Activated CD8-positive, alpha-beta T cell treated with anti-CD3 and anti-CD28 coated beads for 36 hours (primary cell): ENCODE results near the gene APOBEC2. TPM values are rescaled to one million over a fixed set of nuclear protein-coding genes. Genes with fewer than 3 reads are reported as not detected.
"Not testable (repeated sequence)": the region's sequence is repeated elsewhere in the genome, so short reads cannot be mapped to it uniquely, and the experiment has no call there.

ENCODE experiments used
- ATAC-seq: fragments of 200-7000 bp; cut with Tn5 transposase; one replicate; pipeline ENCODE4 v1.10.0; 2021; ENCODE audit warnings: mild to moderate bottlenecking, moderate library complexity
- CTCF ChIA-PET: fragments of 350-600 bp; sonication (Branson Sonifier 250); formaldehyde crosslinking; loops from one replicate; lab custom pipeline; 2021; ENCODE audit warnings: antibody characterized with exemption; lab: Charles Lee
- POLR2A ChIA-PET: fragments of 350-600 bp; sonication (Branson Sonifier 250); formaldehyde crosslinking; loops from one replicate; lab custom pipeline; 2021; ENCODE audit warnings: antibody characterized with exemption; lab: Charles Lee
- DNase-seq: peaks from one replicate; pipeline ENCODE4 v3.0.0-alpha.2; 2020
- H3K27ac Mint-ChIP-seq: one replicate; pipeline ENCODE4 v1.8.0; 2021; ENCODE audit warnings: mild to moderate bottlenecking, mixed read lengths
- H3K27me3 Mint-ChIP-seq: one replicate; pipeline ENCODE4 v1.8.0; 2021; ENCODE audit warnings: mixed read lengths
- H3K36me3 Mint-ChIP-seq: one replicate; pipeline ENCODE4 v1.8.0; 2021; ENCODE audit warnings: low read depth, mixed read lengths
- H3K4me1 Mint-ChIP-seq: one replicate; pipeline ENCODE4 v1.8.0; 2021; ENCODE audit warnings: low read depth, mixed read lengths
- H3K4me3 Mint-ChIP-seq: one replicate; pipeline ENCODE4 v1.8.0; 2021; ENCODE audit warnings: mild to moderate bottlenecking, moderate library complexity, mixed read lengths
- H3K9me3 Mint-ChIP-seq: one replicate; pipeline ENCODE4 v1.8.0; 2021; ENCODE audit warnings: mixed read lengths
- CTCF ChIP-seq: fragments of 200-600 bp; IDR thresholded peaks from one replicate; pipeline ENCODE4 v1.8.0; 2022; ENCODE audit warnings: antibody characterized with exemption, mild to moderate bottlenecking
- intact Hi-C: fragments of 100-400 bp; cut with micrococcal nuclease; formaldehyde crosslinking; loops from one replicate; pipeline ENCODE4 v1.10.0; 2022
- total RNA-seq, 2 experiments: library from RNA; stranded (reverse); gene quantifications; one replicate each; pipeline ENCODE4 v1.2.3, GENCODE V29; 2021

APOBEC2 gene
- total RNA-seq, 2 experiments from 2014 or later: not detected

- ChIA-PET CTCF (interaction anchor here (1.5 to 3.7 kb wide), 2 partner anchors 15 to 16 kb away, joined by 3 to 23 read pairs; no protein-coding TSS in a partner anchor), POLR2A (no interaction called here)
- Mint-ChIP-seq H3K36me3 (no peaks in the 10 kb centered on the region), H3K27me3 (no peaks in the 10 kb centered on the region), H3K27ac (no peak overlapping the region), H3K4me3 (no peak overlapping the region), H3K4me1 (no peaks in the 10 kb centered on the region), H3K9me3 (no peaks in the 10 kb centered on the region)
- DNase-seq: no peak
- no peak for ATAC-seq
- no peak for TF ChIP-seq CTCF
- intact Hi-C loops: no loop called here
Measured at GRCh38 chr6:41011673-41012072, 41.3 kb upstream of the APOBEC2 start.

- intact Hi-C loops: no loop called here
- ATAC-seq: no peak
Measured at GRCh38 chr6:41013466-41014153, 39.4 kb upstream of the APOBEC2 start.

GRCh38 chr6:41014780-41015179 lies 38.2 kb upstream of the APOBEC2 start:
- CTCF ChIA-PET: interaction anchor here (0.9 to 3.7 kb wide), 3 partner anchors 13 to 25 kb away, joined by 3 to 23 read pairs (median 4); partner anchors contain the start of gene UNC5CL
- H3K27ac Mint-ChIP-seq: no peak overlapping the region
- H3K9me3 Mint-ChIP-seq: no peaks in the 10 kb centered on the region
- intact Hi-C loops: no loop called here
- no peak for DNase-seq
- no peaks in the 10 kb centered on the region for H3K27me3 Mint-ChIP-seq
- no peak for TF ChIP-seq CTCF
- no peaks in the 10 kb centered on the region for H3K36me3 Mint-ChIP-seq
- no peaks in the 10 kb centered on the region for H3K4me1 Mint-ChIP-seq
- no peak for ATAC-seq
- H3K4me3 Mint-ChIP-seq: no peak overlapping the region
- POLR2A ChIA-PET: interaction anchor here (1.0 kb wide), 1 partner anchor 49 kb away, joined by 3 read pairs; no protein-coding TSS in a partner anchor

More at GRCh38 chr6:41013466-41014153, 39.4 kb upstream of the APOBEC2 start:
- DNase-seq: no peak
- no peak overlapping the region for H3K27ac Mint-ChIP-seq
- H3K27me3 Mint-ChIP-seq: no peaks in the 10 kb centered on the region
- ChIA-PET CTCF (interaction anchor here (0.7 to 3.7 kb wide), 4 partner anchors 14 to 1783 kb away, joined by 3 to 23 read pairs (median 4); partner anchors contain the start of gene UNC5CL), POLR2A (no interaction called here)
- H3K4me1 Mint-ChIP-seq: no peaks in the 10 kb centered on the region
- no peaks in the 10 kb centered on the region for H3K9me3 Mint-ChIP-seq
- TF ChIP-seq CTCF: no peak
- H3K4me3 Mint-ChIP-seq: no peak overlapping the region
- H3K36me3 Mint-ChIP-seq: no peaks in the 10 kb centered on the region

GRCh38 chr6:41015860-41016259 lies 37.1 kb upstream of the APOBEC2 start:
- H3K4me3 Mint-ChIP-seq, H3K36me3 Mint-ChIP-seq, ATAC-seq, H3K4me1 Mint-ChIP-seq, H3K27ac Mint-ChIP-seq, intact Hi-C loops, POLR2A ChIA-PET, DNase-seq, H3K9me3 Mint-ChIP-seq, H3K27me3 Mint-ChIP-seq: not testable (repeated sequence)
- CTCF ChIA-PET: interaction anchor here (0.9 kb wide), 1 partner anchor 18 kb away, joined by 3 read pairs; no protein-coding TSS in a partner anchor

- intact Hi-C loops: no loop called here
- Mint-ChIP-seq H3K27me3 (no peaks in the 10 kb centered on the region), H3K4me3 (no peak overlapping the region), H3K36me3 (no peaks in the 10 kb centered on the region), H3K4me1 (no peaks in the 10 kb centered on the region), H3K27ac (no peak overlapping the region), H3K9me3 (no peaks in the 10 kb centered on the region)
- no peak for DNase-seq
- no peak for ATAC-seq
- TF ChIP-seq CTCF: no peak
- POLR2A ChIA-PET: interaction anchor here (1.6 kb wide), 1 partner anchor 13 kb away, joined by 4 read pairs; no protein-coding TSS in a partner anchor
- CTCF ChIA-PET: interaction anchor here (1.0 to 4.1 kb wide), 2 partner anchors 9 to 10 kb away, joined by 4 to 36 read pairs; no protein-coding TSS in a partner anchor
Measured at GRCh38 chr6:41017663-41018062, 35.3 kb upstream of the APOBEC2 start.
